Tibial nerve (tissue), 4 donors: ENCODE data around the gene GNAT1.

Source experiments
- CTCF ChIP-seq, 5 experiments: fragments of 200-600 bp in 3 of 5; fragments of 450-650 bp in 2 of 5; sonication (generic) in 3 of 5; IDR thresholded peaks; one replicate each; pipeline ENCODE4 v1.5.1; 2016 to 2019; ENCODE audit warnings: antibody characterized with exemption in 5 of 5, mild to moderate bottlenecking in 3 of 5, moderate library complexity in 2 of 5
- EP300 ChIP-seq, 2 donors: sonication (generic); formaldehyde crosslinking; IDR thresholded peaks; one replicate each; pipeline ENCODE4 v1.6.1; 2017; ENCODE audit warnings: antibody characterized with exemption in 2 of 2, mild to moderate bottlenecking in 1 of 2
- POLR2A ChIP-seq, 2 donors: fragments of 450-650 bp; IDR thresholded peaks; one replicate each; pipeline ENCODE4 v1.6.1; 2017; ENCODE audit warnings: antibody characterized with exemption in 2 of 2, mild to moderate bottlenecking in 2 of 2, moderate library complexity in 2 of 2

GRCh38 chr3:50147861-50148260 is 43.5 kb upstream of the GNAT1 start:
- TF ChIP-seq POLR2A (IDR thresholded peaks at IDR 0.05) (no peak), CTCF (IDR thresholded peaks at IDR 0.05) (no peak), EP300 (IDR thresholded peaks at IDR 0.05) (no peak)
